Kidney epithelial cell (primary cell): ENCODE measurements around the gene TELO2. TPM values are rescaled to one million over a fixed set of nuclear protein-coding genes. Genes with fewer than 3 reads are reported as not detected.

Experiments
- DNase-seq: peaks from one replicate; pipeline ENCODE4 v3.0.0-alpha.2; 2010; ENCODE audit warnings: low read depth
- H3K27me3 ChIP-seq: 2 replicates; pipeline ENCODE4 v1.6.0; 2011; ENCODE audit warnings: low read length; ENCODE audit not compliant: control insufficient read depth, insufficient read depth
- H3K36me3 ChIP-seq: 2 replicates; pipeline ENCODE4 v1.5.1; 2011; ENCODE audit warnings: low read length; ENCODE audit not compliant: control insufficient read depth, insufficient read depth
- H3K4me3 ChIP-seq: 2 replicates; pipeline ENCODE4 v1.5.1; 2011; ENCODE audit warnings: low read depth, mild to moderate bottlenecking, control low read depth, low read length
- total RNA-seq: library from RNA; depleted of rRNA; stranded (reverse); fragments of >200 nt; gene quantifications from 2 replicates; pipeline ENCODE4 v1.2.3, GENCODE V29; 2015
- TF ChIP-seq, protein P1 (sequence below): IDR thresholded peaks from 2 replicates; pipeline ENCODE4 v1.5.1; 2011; ENCODE audit warnings: mild to moderate bottlenecking, moderate library complexity, low read length, control low read depth, inconsistent platforms; ENCODE audit not compliant: insufficient read depth, poor library complexity, severe bottlenecking

TELO2 gene
- 23.1 and 28.1 TPM in 2 replicates for total RNA-seq

DNA sequence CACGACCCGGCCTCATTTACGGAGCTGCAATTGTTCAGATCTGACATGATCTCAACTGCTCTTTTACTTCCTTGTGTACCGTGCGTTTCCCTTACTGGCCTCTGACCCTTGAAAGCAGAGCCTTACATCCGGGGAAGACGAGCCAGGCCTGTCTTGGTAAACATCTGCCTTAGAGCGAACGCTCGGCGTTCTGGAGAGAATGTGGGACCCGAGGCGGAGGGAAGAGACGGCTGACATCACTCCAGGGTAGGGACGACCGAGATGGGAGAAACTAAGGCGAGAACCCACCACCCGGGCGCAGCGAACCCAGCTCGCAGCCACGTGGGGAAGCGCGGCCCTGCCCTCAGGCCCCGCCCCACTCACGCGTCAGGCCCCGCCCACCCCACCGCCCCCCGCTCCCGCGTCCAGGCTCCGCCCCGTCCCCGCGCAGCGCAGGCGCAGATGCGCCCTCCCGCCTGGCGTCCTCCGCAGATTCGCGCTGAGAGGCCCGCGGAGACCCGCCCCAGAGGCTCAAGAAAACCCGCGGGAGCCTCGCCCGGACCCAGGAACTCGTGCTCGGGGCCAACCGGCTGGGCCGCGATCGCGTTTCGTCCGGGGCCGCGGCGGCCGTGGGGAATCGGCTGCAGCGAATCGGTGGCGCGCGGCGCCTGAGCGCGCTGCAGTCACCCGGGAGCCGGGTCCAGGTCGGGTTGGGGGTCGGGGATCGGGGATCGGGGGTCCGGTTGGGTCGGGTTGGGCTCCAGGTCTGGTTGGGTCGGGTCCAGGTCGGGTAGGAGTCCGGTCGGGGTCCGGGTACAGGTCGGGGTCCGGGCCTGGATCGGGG lies at the start of gene TELO2:
TSS of gene TELO2 (plus strand) at position 438 of the 823 bp plus-strand sequence. CDS start 922 bp downstream, outside the sequence.
- no peaks in the 10 kb centered on the region for H3K36me3 ChIP-seq
- no peak for DNase-seq
- H3K27me3 ChIP-seq = no peaks in the 10 kb centered on the region
- TF ChIP-seq, protein P1, sequence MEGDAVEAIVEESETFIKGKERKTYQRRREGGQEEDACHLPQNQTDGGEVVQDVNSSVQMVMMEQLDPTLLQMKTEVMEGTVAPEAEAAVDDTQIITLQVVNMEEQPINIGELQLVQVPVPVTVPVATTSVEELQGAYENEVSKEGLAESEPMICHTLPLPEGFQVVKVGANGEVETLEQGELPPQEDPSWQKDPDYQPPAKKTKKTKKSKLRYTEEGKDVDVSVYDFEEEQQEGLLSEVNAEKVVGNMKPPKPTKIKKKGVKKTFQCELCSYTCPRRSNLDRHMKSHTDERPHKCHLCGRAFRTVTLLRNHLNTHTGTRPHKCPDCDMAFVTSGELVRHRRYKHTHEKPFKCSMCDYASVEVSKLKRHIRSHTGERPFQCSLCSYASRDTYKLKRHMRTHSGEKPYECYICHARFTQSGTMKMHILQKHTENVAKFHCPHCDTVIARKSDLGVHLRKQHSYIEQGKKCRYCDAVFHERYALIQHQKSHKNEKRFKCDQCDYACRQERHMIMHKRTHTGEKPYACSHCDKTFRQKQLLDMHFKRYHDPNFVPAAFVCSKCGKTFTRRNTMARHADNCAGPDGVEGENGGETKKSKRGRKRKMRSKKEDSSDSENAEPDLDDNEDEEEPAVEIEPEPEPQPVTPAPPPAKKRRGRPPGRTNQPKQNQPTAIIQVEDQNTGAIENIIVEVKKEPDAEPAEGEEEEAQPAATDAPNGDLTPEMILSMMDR = no peak
- peak within 1 kb of the TSS; percentile 85 for H3K4me3 ChIP-seq

DNA sequence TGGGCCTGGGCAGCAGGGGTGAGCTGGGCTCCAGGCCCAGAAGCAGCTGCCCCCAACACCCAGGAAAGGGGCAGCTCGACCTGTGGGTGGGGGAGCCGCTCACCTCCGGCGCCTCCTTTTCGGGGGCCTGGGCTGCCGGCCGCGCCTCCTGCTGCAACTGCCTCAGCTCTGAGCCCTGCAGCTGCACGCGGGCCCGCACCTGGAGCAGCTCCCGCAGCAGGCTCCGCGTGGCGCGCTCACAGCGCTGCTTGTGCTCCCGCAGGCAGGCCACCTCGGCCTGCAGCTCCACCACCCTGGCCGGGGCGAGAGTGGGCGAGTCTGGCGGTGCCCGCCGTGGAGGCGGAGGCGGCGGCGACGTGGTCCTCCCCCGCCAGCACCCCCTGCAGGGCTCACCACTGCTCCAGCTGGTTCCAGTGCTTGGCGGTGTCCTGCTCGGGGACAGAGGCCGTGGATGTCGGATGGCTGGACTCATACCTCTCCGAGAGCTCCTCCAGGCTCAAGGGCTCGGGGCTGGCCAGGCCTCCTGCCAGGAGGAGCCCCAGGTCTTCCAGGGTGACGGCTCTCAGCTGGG lies 49.7 kb upstream of the TELO2 start:
- Histone ChIP-seq H3K27me3 (no peaks in the 10 kb centered on the region), H3K36me3 (no peaks in the 10 kb centered on the region), H3K4me3 (no peak overlapping the region)
- TF ChIP-seq, protein P1 = no peak
- no peak for DNase-seq

DNA sequence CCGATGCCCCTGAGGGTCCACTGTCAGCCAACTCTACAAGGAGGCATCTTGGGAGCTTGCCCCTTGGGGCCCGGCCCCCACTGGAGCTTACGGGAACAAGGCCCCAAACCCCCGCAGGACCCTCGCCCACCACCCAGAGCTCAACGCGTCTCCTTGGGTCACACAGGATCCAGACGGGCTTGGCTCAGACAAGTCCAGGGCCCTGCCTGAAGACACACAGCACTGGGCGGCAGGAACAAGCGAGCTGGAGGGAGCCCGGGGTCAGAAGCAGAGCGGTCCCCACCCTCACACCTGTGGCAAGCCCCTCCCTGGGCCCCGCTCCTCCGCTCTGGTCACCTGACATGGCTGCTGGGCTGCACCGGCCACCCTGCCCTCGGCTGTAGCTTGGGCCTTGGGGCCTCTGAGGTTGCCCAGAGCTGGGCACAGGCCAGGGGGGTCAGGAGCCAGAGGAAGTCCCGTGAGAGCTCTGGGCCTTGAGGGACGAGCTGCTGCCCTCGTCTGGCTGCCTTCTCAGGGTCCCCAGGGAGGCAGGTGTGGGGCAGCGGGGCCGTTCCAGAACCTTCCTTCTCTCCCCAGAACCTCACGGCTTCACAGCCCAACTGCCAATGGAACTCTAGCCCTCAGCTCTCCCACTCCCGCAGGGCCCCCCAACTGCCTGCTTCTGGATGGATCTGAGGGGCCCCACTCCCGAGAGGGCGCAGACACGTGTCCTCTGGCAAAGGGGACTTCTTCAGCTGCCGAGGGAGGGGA lies 49.0 kb upstream of the TELO2 start, which contains the start of gene CCDC154:
TSS of gene CCDC154 (minus strand) at position 577 of the 750 bp plus-strand sequence. CDS start at position 343, 234 bp downstream.
- H3K27me3 ChIP-seq = no peaks in the 10 kb centered on the region
- TF ChIP-seq, protein P1 = no peak
- DNase-seq = no peak
- no peak within 1 kb of the TSS for H3K4me3 ChIP-seq
- H3K36me3 ChIP-seq = no peaks in the 10 kb centered on the region

DNA sequence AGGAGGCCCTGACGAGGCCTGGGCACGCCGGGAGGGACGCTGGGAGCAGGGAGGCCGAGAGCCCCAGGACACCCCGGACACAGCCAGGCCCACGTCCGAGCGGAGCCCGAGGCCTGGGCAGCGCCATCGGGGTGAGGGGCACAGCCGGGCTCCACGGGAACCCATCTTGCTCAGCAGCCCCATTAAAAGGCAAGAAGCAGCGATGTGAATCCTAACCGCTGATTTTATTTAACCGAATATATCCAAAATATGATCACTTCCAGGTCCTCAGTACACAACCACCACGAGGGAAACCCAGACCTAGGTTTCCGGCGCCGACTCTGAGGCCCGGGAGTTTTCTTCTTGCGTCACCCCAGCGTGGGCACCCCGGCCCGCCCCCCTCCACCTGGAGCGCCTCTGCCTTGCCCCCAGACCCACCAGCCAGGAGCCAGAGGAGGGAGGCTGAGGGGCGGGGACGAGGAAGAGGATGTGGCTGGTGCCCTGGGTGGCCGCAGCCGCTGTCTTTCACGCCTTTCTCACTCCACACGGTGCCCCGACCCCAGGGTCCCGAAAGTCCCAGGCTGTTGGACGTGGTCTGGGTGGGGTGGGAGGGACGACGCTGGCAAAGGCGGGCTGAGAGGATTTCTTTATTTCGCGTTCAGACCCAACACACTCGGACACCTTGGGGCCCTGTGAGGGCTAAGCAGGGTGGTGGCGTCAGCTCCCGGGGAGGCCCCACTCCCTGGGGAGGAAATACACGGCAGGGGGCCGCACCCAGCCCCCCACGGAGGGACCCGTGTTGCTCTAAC lies 48.2 kb upstream of the TELO2 start:
- TF ChIP-seq, protein P1 = no peak
- DNase-seq = no peak
- H3K36me3 ChIP-seq = no peaks in the 10 kb centered on the region
- no peaks in the 10 kb centered on the region for H3K27me3 ChIP-seq
- H3K4me3 ChIP-seq = no peak overlapping the region

DNA sequence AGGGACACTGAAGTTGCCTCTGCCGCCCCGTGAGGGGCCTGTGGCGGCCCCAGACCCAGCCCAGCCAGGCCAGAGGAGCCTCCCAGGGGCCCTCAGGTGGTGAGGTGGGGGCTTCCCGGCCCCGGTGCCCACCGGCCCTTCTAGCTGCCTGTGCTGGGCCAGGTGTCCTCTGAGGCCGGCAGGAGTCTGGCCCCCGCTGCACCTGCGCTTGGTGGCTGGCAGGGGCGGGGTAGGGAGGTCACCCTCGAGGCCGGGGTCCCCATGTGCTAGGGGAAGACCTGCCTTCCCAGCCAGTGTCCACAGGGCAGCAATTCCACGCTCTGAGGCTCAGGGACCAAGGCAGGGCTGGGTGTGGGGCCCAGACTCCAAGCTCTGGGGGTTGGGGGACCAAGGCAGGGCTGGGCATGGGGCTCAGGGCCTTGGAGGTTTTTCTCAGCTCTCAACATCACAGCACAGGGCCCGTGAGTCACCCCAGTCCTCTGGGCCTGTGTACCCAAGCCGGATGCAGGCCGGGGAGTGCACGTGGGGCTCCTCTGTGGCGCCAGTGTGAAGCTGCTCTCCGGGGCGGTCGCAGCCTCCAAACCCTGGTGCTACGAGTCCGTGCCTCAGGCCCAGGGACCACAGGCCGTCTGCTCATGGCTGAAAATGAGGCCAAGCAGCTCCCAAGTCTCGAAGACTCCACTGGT lies 47.5 kb upstream of the TELO2 start:
- Histone ChIP-seq H3K4me3 (no peak overlapping the region), H3K27me3 (no peaks in the 10 kb centered on the region), H3K36me3 (no peaks in the 10 kb centered on the region)
- TF ChIP-seq, protein P1 = no peak
- DNase-seq = no peak
